NOMO-1 treated with DMSO at 0.1 percent for 48 hours (cell line): ENCODE data around the gene C6orf52.

Experiments
- DNase-seq: peaks from one replicate; lab custom pipeline; 2025; ENCODE audit not compliant: unreplicated experiment; lab: John Stamatoyannopoulos, UW

C6orf52 gene

DNA sequence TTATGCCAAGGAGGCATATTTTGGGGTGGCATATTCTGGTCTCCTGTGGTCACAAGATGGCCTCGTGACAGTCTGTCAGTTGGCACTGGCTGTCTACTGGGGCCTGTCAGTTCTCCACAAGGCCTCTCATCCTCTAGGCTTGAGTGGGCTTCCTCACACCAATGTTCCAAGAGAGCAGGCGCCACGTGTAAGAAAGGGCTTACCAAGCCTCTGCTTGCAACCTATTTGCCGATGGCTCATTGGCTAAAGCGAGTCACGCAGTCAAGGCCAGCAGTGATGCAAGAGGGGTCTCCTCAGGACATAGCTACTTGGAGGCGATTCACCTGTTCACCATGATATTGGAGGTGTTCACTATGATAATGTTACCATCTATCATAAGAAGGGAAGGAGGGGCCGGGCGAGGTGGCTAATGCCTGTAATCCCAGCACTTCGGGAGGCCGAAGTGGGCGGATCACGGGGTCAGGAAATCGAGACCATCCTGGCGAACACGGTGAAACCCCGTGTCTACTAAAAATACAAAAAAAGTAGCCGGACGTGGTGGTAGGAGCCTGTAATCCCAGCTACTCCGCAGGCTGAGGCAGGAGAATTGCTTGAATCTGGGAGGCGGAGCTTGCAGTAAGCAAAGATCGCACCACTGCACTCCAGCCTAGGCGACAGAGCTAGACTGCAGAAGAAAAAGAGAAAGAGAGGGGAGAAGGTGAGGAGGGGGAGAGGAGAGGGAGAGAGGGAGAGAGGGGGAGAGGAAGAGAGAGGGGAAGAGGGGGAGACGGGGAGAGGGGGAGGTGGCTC, 35.3 kb downstream of the C6orf52 start:
- DNase-seq = no peak

- DNase-seq = peak; percentile 36
Measured at GRCh38 chr6:10655508-10656055, 38.8 kb downstream of the C6orf52 start.

- DNase-seq = no peak
Measured at GRCh38 chr6:10644225-10644624, 50.2 kb downstream of the C6orf52 start.

GRCh38 chr6:10643201-10643651, 51.2 kb downstream of the C6orf52 start:
- DNase-seq = peak; percentile 93

- no peak for DNase-seq
Measured at GRCh38 chr6:10641528-10641927, 52.9 kb downstream of the C6orf52 start.

GRCh38 chr6:10640412-10640811, 54.0 kb downstream of the C6orf52 start:
- no peak for DNase-seq

DNA sequence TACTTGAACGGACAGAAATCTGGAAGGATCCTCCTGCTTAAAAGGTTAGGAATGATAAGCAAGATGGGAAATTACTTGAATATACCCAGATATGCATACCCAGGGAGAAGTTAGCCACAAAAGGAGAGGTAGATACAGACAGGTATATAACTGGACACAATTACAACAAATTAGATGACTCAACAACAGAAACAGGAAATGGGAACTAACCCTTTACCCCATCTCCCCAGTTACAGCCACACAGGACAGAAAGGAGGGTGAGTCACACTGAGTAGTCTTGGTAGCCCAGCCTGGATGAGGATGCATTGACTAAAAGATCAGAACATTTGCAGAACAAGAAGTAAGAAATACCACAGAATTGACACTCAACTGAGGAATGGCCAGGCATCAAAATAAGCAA, 61.2 kb downstream of the C6orf52 start:
- DNase-seq = peak; percentile 99

GRCh38 chr6:10630178-10630577, 64.2 kb downstream of the C6orf52 start:
- DNase-seq = no peak

DNA sequence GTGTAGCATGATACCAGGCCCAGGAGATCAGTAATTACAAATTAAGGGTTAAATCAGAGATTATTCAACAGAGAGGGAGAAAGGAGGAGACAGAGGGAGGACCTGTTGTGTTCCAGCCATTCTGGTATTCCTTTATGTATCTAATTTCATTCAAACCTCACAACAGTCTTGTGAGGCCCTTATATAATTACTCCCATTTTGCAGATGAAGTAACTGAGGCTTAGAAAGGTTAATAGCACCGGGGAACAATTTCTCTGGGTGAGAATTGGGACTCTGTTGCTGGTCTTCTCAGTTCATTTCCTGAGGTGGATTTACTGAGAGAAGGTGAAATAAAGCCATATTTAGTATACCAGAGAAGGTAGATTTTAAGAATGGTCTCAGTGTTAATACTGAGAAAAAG, 66.6 kb downstream of the C6orf52 start:
- no peak for DNase-seq

DNA sequence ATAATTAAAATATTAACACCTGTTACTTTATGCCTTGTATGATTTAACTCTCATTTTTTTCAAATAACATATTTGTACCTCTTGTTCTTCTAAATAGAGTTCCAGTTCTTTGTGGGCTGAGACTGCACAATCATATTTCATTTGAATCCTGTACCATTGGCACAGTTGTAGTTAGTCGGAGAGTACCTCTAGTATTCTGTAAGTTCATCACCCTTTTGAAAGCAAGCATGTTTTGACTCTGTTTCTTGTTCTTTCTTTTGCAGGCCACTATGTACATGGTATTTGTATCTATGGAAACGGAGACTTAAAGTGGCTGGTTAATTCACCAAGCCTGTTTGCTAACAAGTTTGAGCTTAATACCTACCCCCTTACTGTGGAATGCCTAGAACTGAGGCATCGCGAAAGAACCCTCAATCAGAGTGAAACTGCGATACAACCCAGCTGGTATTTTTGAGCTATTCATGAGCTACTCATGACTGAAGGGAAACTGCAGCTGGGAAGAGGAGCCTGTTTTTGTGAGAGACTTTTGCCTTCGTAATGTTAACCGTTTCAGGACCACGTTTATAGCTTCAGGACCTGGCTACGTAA, 68.2 kb downstream of the C6orf52 start:
- DNase-seq = no peak

DNA sequence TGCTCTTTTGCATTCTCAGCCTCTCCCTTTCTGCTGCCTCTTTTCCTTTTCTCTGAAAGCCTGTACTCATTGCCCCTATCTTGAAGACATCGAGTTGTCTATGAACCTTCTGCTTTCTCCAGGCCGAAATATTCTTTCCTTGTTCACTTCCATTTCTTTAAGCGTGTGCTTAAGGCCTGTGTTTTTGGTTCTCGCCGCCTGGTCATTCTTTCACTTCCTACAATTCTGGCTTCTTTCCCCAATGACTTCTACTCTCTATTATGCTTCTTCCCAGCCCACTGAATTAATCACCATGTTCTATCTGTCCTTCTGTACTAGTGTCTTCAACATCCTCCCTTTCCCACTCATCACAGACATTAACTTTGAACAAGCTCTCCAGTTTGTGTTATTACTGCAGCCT, 69.6 kb downstream of the C6orf52 start:
- peak; percentile 41 for DNase-seq

DNA sequence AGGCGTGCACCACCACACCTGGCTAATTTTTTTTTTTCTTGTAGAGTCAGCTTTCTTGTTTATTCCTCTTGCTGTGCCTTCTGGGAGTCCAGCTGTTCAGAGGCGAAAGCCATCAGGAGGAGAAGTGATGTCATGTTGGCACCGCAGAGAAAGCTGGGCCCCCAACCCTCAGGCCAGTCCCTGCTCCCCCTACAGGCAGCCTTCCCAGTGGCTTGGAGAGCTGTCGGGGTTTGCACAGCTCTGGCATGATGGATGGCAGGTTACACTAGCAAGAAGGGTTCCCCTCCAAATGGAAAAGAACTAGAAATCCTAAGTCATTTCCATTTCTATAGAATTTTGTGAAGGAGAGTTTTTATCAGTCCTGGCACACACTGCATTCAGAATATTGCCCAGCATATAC, 72.6 kb downstream of the C6orf52 start:
- no peak for DNase-seq
